Gastrocnemius medialis (tissue), 4 donors: Measurements from ENCODE around the gene SENP3. TPM values are rescaled to one million over a fixed set of nuclear protein-coding genes. Genes with fewer than 3 reads are reported as not detected.
A peak's percentile ranks its signal among the peaks of the same experiment; 100 is the strongest.

Experiments
- ATAC-seq, 2 donors: fragments of 150-250 bp; one replicate each; pipeline ENCODE4 v1.9.1; 2016
- DNase-seq, 2 donors: peaks; one replicate each; pipeline ENCODE4 v3.0.0-alpha.2; 2019
- H3K27ac ChIP-seq, 4 donors: fragments of 200-600 bp; sonication (generic); 1 replicate in 1 of 4; 2 replicates in 3 of 4; pipeline ENCODE4 v1.5.1; 2016 to 2018; ENCODE audit warnings: mild to moderate bottlenecking in 2 of 4, moderate library complexity in 1 of 4
- H3K27me3 ChIP-seq, 3 donors: fragments of 200-600 bp; sonication (generic) in 2 of 3; 1 replicate in 1 of 3; 2 replicates in 2 of 3; pipeline versions ENCODE4 v1.5.1 to v1.6.0; 2016 to 2019; ENCODE audit warnings: mild to moderate bottlenecking in 1 of 3, moderate library complexity in 1 of 3
- H3K36me3 ChIP-seq, 2 donors: fragments of 200-600 bp; sonication (generic) in 1 of 2; one replicate each; pipeline ENCODE4 v1.5.1; 2017 to 2018
- H3K4me1 ChIP-seq, 2 donors: fragments of 200-600 bp; sonication (generic) in 1 of 2; one replicate each; pipeline ENCODE4 v1.5.1; 2016 to 2017; ENCODE audit warnings: mild to moderate bottlenecking in 2 of 2
- H3K4me3 ChIP-seq, 4 donors: fragments of 200-600 bp; sonication (generic) in 3 of 4; 1 replicate in 1 of 4; 2 replicates in 3 of 4; pipeline ENCODE4 v1.5.1; 2016 to 2019; ENCODE audit warnings: mild to moderate bottlenecking in 2 of 4
- H3K9me3 ChIP-seq, 3 donors: fragments of 200-600 bp; sonication (generic) in 2 of 3; 1 replicate in 1 of 3; 2 replicates in 2 of 3; pipeline ENCODE4 v1.5.1; 2016 to 2019
- POLR2A ChIP-seq, 2 donors: fragments of 450-650 bp; IDR thresholded peaks; one replicate each; pipeline ENCODE4 v1.6.1; 2017; ENCODE audit warnings: antibody characterized with exemption in 2 of 2, mild to moderate bottlenecking in 2 of 2, moderate library complexity in 2 of 2
- in situ Hi-C, 4 donors: fragments of 200-750 bp; cut with MboI; loops; one replicate each; pipeline versions ENCODE4 v1.15.0 to v1.8.0; 2017; ENCODE audit warnings: low sequenced_read_pairs in 4 of 4
- intact Hi-C: fragments of 100-400 bp; cut with DNase I; formaldehyde crosslinking; loops from one replicate; pipeline ENCODE4 v1.15.1; 2023; ENCODE audit warnings: low total_unique reads
- total RNA-seq, 4 donors: library from RNA; depleted of rRNA; stranded (reverse); fragments of >200 nt; gene quantifications; one replicate each; pipeline versions ENCODE4 v1.1.0 to v1.2.3, GENCODE V29; 2016
- TF ChIP-seq, protein P1 (sequence below), 5 experiments: fragments of 450-650 bp in 3 of 5; fragments of 200-600 bp in 2 of 5; sonication (generic) in 2 of 5; IDR thresholded peaks in 4 of 5; conservative IDR thresholded peaks in 1 of 5; 1 replicate in 4 of 5; 2 replicates in 1 of 5; pipeline ENCODE4 v1.5.1; 2016 to 2019; ENCODE audit warnings: antibody characterized with exemption in 5 of 5, mild to moderate bottlenecking in 3 of 5, moderate library complexity in 3 of 5

The SENP3 gene
- total RNA-seq, 4 donors from 2014 or later: 63.6 to 71.5 (median 68.8) TPM

DNA sequence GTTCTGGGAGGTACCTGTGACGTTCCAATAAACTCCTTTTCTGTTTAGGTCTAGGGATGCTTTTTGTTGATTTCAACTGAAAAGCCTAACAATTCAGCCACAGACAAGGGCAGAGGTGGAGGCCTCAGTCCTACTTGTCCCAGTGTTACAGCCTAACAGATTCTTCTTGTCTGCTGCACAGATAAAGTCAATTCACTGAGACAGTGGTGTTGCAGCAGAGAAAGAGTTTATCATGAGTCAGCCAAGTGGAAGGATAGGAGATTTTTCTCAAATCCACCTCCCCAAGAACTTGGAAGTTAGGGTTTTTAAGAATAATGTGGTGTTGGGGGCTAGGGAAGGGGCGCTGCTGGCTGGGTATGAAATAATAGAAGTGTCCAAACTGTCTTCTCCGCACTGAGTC lies 23.7 kb upstream of the SENP3 start:
- Histone ChIP-seq H3K27me3 (no peaks in the 10 kb centered on the region), H3K4me1 (no peaks in the 10 kb centered on the region), H3K27ac (no peak overlapping the region), H3K36me3 (no peaks in the 10 kb centered on the region), H3K9me3 (no peaks in the 10 kb centered on the region), H3K4me3 (no peak overlapping the region)
- intact Hi-C loops (no loop called here), in situ Hi-C loops (loop anchor here in 1 of 4 donors (25.0 kb wide), 1 partner anchor 176 kb away; the partner anchor contains the start of genes KCTD11 and TMEM95)
- DNase-seq (no peak), ATAC-seq (no peak)
- TF ChIP-seq, protein P1, sequence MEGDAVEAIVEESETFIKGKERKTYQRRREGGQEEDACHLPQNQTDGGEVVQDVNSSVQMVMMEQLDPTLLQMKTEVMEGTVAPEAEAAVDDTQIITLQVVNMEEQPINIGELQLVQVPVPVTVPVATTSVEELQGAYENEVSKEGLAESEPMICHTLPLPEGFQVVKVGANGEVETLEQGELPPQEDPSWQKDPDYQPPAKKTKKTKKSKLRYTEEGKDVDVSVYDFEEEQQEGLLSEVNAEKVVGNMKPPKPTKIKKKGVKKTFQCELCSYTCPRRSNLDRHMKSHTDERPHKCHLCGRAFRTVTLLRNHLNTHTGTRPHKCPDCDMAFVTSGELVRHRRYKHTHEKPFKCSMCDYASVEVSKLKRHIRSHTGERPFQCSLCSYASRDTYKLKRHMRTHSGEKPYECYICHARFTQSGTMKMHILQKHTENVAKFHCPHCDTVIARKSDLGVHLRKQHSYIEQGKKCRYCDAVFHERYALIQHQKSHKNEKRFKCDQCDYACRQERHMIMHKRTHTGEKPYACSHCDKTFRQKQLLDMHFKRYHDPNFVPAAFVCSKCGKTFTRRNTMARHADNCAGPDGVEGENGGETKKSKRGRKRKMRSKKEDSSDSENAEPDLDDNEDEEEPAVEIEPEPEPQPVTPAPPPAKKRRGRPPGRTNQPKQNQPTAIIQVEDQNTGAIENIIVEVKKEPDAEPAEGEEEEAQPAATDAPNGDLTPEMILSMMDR (IDR thresholded peaks at IDR 0.05 in 4 of 5, conservative IDR thresholded peaks at IDR 0.05 in 1 of 5): no peak
- no peak for TF ChIP-seq POLR2A (IDR thresholded peaks at IDR 0.05)

DNA sequence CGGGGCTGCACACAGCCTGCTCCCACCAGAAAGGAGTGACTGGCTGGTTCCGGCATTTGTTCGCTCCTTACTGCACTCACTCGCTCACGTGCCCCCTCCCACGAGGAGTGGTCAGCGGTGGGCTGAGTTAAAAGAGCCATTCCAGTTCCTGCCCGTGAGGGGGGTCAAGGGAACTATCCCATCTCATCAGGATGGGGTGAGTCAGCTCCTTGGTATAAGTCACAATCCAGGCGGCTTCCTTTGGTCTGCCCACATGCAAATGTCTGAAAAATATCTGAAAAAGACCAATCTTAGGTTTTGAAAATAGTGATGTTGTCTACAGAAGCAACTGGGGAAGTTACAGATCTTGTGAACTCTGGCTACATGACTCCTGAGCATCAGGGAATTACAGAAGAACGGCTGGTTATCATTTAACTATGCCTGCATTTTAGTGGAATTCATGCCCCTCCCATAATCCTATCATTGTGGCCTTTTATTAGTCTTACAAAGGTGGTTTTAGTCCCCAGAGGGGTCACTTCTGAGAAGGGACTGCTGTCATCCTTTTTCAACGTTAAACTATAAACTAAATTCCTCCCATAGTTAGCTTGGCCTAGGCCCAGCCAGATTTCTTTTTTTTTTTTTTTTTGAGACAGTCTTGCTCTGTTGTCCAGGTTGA lies 22.7 kb upstream of the SENP3 start:
- no peaks in the 10 kb centered on the region for H3K9me3 ChIP-seq
- ATAC-seq: no peak
- no peak overlapping the region for H3K4me3 ChIP-seq
- intact Hi-C loops (no loop called here), in situ Hi-C loops (loop anchor here in 1 of 4 donors (25.0 kb wide), 1 partner anchor 177 kb away; the partner anchor contains the start of genes KCTD11 and TMEM95)
- no peak overlapping the region for H3K27ac ChIP-seq
- no peak for DNase-seq
- H3K27me3 ChIP-seq: no peaks in the 10 kb centered on the region
- H3K4me1 ChIP-seq: no peaks in the 10 kb centered on the region
- TF ChIP-seq POLR2A (IDR thresholded peaks at IDR 0.05): no peak
- TF ChIP-seq, protein P1 (IDR thresholded peaks at IDR 0.05 in 4 of 5, conservative IDR thresholded peaks at IDR 0.05 in 1 of 5): no peak
- no peaks in the 10 kb centered on the region for H3K36me3 ChIP-seq

DNA sequence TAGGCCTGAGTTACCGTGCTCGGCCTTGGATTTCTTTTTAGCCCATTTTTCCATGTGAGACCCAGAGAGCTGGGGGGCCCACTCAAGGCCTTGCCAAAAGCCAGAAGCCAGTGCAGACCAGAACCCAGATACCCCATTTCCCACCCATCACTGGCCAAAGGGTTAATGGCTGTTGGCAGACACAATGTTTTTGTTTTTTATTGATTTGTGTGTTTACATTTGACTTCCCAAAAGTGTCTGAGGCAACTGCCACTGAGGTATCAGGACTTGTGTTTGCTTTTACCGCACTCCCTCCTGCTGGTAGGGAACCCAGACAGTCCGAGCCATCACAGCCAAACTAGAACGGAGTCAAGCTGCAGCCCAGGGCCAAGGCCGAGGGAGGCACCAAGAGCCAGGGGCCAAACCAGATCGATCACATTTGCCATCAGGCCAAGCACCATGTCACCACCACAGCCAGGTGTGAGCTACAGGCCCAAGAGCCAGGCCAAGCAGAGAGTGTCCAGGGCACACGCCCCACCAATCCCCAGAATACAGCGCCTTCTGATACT lies 20.6 kb upstream of the SENP3 start:
- in situ Hi-C loops: loop anchor here in 1 of 4 donors (25.0 kb wide), 1 partner anchor 179 kb away; the partner anchor contains the start of genes KCTD11 and TMEM95
- no peak for DNase-seq
- intact Hi-C loops: no loop called here
- no peak overlapping the region for H3K4me3 ChIP-seq
- H3K36me3 ChIP-seq: no peaks in the 10 kb centered on the region
- no peak overlapping the region for H3K27ac ChIP-seq
- TF ChIP-seq, protein P1 (IDR thresholded peaks at IDR 0.05 in 4 of 5, conservative IDR thresholded peaks at IDR 0.05 in 1 of 5): no peak
- no peak for TF ChIP-seq POLR2A (IDR thresholded peaks at IDR 0.05)
- no peaks in the 10 kb centered on the region for H3K9me3 ChIP-seq
- no peak for ATAC-seq
- no peaks in the 10 kb centered on the region for H3K27me3 ChIP-seq
- H3K4me1 ChIP-seq: no peaks in the 10 kb centered on the region

DNA sequence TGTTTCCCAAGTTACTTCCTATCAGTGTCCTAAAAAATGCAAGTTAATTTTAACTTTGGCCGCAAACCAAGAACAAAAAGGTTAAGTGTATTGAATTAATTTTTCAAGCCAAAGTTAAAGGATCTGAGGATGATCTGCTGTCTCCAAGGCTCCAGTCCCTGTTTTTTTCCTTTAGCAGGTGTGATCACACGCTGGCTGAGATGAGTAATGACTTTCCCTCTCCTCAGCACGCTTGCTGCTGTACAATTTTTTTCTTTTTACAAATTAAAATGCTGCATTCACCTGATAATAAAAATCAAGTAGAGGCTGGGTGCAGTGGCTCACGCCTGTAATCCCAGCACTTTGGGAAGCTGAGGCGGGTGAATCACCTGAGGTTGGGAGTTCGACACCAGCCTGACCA lies 16.8 kb upstream of the SENP3 start:
- no peak for DNase-seq
- Histone ChIP-seq H3K9me3 (no peaks in the 10 kb centered on the region), H3K4me3 (no peak overlapping the region), H3K4me1 (peaks cover 4 to 13% of the 10 kb centered on the region in 2 donors), H3K27ac (peak overlapping the region in 1 of 4 donors; percentile 43), H3K36me3 (no peaks in the 10 kb centered on the region), H3K27me3 (no peaks in the 10 kb centered on the region)
- in situ Hi-C loops: loop anchor here in 1 of 4 donors (25.0 kb wide), 1 partner anchor 183 kb away; the partner anchor contains the start of genes KCTD11 and TMEM95
- intact Hi-C loops: no loop called here
- ATAC-seq: no peak
- TF ChIP-seq, protein P1 (IDR thresholded peaks at IDR 0.05 in 4 of 5, conservative IDR thresholded peaks at IDR 0.05 in 1 of 5): no peak
- TF ChIP-seq POLR2A (IDR thresholded peaks at IDR 0.05): no peak
